Activated T-helper 17 cell treated with anti-CD3 and anti-CD28 coated beads, Interleukin-2, amount 50 U/mL, for 72 hours (primary cell): ENCODE results near the gene UBE2Q2. TPM values are rescaled to one million over a fixed set of nuclear protein-coding genes. Genes with fewer than 3 reads are reported as not detected.
"Not testable (repeated sequence)": the region's sequence is repeated elsewhere in the genome, so short reads cannot be mapped to it uniquely, and the experiment has no call there.

Experiments used
- ATAC-seq: fragments of 150-1000 bp; cut with Tn5 transposase; replicated peaks from 2 replicates; pipeline ENCODE4 v1.10.0; 2021; ENCODE audit warnings: mild to moderate bottlenecking, moderate library complexity
- H3K27ac Mint-ChIP-seq: one replicate; pipeline ENCODE4 v1.8.0; 2022; ENCODE audit warnings: mixed read lengths
- H3K27me3 Mint-ChIP-seq: one replicate; pipeline ENCODE4 v1.8.0; 2022; ENCODE audit warnings: mixed read lengths
- H3K36me3 Mint-ChIP-seq: one replicate; pipeline ENCODE4 v1.8.0; 2022; ENCODE audit warnings: low read depth, mild to moderate bottlenecking, mixed read lengths
- H3K4me1 Mint-ChIP-seq: one replicate; pipeline ENCODE4 v1.8.0; 2022; ENCODE audit warnings: mixed read lengths
- H3K4me3 Mint-ChIP-seq: one replicate; pipeline ENCODE4 v1.8.0; 2022; ENCODE audit warnings: mild to moderate bottlenecking, mixed read lengths
- H3K9me3 Mint-ChIP-seq: one replicate; pipeline ENCODE4 v1.8.0; 2022; ENCODE audit warnings: mixed read lengths
- total RNA-seq, 2 donors: library from RNA; stranded (reverse); gene quantifications; one replicate each; pipeline ENCODE4 v1.2.3, GENCODE V29; 2022

Gene UBE2Q2
- total RNA-seq = 10 to 100 TPM; 17.0 to 26.1 TPM

DNA sequence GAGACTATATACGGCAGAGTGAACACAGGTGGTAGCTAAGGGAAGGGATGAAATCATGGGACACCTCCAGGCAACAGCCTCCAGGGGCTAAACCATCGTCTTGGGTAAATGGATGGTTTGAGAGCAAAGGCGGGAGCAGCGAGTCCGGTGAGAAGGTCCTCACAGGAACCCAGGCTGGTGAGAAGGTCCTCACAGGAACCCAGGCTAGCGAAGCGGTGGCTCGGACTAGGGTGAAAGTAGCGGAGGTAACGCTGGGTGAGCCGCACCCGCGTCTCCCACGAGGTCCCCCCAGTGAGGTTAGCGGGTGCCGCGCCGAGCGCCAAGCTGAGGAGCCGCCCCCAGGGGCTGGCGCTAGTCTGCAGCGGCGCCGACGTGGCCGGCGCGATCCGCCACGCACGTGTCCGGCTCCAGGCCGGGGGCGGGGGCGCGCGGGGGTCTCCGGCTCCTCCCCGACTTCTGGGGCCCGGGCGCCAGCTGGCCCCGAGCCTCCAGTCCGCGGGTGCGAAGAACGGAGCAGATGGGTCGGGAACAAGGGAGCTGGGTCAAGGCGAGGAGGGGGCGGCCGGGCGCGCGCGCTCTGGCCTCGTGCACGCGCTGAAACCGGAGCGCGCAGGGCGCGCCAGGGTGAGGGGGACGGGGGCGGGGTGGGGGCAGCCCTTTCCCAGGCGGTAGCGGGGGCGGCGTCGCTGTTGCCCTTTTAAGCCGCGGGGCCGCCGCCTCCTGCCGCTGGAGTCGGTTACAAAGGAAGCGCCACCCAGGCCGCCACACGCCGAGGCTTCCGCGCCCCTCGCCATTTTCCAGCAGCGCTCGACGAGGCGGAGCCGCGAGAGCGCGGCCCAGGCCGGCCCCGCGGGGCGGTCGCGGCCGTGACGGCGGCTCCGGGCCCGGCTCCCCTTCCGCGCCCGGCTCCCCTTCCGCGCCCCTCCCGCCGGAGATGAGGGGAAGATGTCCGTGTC lies at the start of gene UBE2Q2:
Gene UBE2Q2, plus strand, starts transcription at position 726 of the 956 bp plus-strand sequence. Its CDS starts 220 bp downstream, at position 946.
- Mint-ChIP-seq H3K4me3 (peak within 1 kb of the TSS; percentile 82), H3K9me3 (no peaks in the 10 kb centered on the region), H3K27ac (peak within 1 kb of the TSS; percentile 48), H3K36me3 (peaks cover 18% of the 10 kb centered on the region), H3K4me1 (peaks cover 30% of the 10 kb centered on the region), H3K27me3 (peaks cover 4% of the 10 kb centered on the region)
- ATAC-seq = peak; percentile 53

DNA sequence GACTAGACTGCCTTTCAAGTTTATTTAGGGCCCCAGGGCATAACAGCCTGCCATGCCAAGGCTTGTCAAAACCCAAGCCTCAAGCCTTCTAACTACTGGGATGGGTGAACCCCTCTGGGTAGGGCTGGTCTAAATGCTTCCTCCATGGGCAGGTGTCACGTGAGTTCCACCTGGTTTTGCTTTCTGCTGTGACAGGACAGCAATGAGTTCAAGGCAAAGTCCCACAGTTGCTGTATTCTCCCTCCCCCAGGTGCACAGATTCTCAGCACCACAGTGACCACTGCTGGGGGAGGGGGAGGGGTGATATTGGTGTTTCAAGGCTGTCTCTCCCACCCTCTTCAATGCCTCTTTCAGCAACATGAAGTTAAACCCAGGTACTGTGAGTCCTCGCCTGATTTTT lies 46.9 kb upstream of the UBE2Q2 start:
- H3K4me1 Mint-ChIP-seq = no peaks in the 10 kb centered on the region
- no peaks in the 10 kb centered on the region for H3K9me3 Mint-ChIP-seq
- H3K36me3 Mint-ChIP-seq = no peaks in the 10 kb centered on the region
- H3K27me3 Mint-ChIP-seq = peaks cover 29% of the 10 kb centered on the region
- no peak overlapping the region for H3K27ac Mint-ChIP-seq
- H3K4me3 Mint-ChIP-seq = no peak overlapping the region
- no peak for ATAC-seq

GRCh38 chr15:75797146-75797545 lies 46.1 kb upstream of the UBE2Q2 start:
- peaks cover 37% of the 10 kb centered on the region for H3K27me3 Mint-ChIP-seq
- not testable (repeated sequence) for H3K4me1 Mint-ChIP-seq, H3K4me3 Mint-ChIP-seq, H3K9me3 Mint-ChIP-seq, H3K27ac Mint-ChIP-seq, H3K36me3 Mint-ChIP-seq, ATAC-seq

DNA sequence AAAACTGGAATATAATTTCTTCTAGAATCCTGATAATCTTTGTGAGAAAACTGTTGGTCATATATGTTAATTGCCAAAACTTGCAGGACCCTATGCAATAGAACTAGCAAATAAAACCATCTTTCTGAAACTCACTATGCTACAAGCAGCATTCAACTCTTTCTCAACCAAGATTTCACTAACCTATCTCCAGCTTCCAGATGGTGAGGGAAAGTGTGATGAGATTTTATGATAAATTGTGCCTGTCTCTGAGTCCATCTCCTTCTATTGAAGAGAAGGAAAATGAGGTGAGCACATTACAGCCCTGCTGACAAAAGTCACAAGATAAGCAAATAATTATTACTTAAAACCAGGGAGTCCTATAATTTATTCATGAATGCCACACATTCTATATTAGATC lies 44.1 kb upstream of the UBE2Q2 start:
- Mint-ChIP-seq H3K4me3 (no peak overlapping the region), H3K9me3 (no peaks in the 10 kb centered on the region), H3K36me3 (no peaks in the 10 kb centered on the region), H3K27me3 (peaks cover 33% of the 10 kb centered on the region), H3K27ac (no peak overlapping the region), H3K4me1 (peaks cover 3% of the 10 kb centered on the region)
- ATAC-seq = no peak

- not testable (repeated sequence) for H3K4me3 Mint-ChIP-seq, ATAC-seq, H3K4me1 Mint-ChIP-seq, H3K36me3 Mint-ChIP-seq, H3K9me3 Mint-ChIP-seq, H3K27ac Mint-ChIP-seq
- peaks cover 32% of the 10 kb centered on the region for H3K27me3 Mint-ChIP-seq
Measured at GRCh38 chr15:75800409-75800808, 42.8 kb upstream of the UBE2Q2 start.

DNA sequence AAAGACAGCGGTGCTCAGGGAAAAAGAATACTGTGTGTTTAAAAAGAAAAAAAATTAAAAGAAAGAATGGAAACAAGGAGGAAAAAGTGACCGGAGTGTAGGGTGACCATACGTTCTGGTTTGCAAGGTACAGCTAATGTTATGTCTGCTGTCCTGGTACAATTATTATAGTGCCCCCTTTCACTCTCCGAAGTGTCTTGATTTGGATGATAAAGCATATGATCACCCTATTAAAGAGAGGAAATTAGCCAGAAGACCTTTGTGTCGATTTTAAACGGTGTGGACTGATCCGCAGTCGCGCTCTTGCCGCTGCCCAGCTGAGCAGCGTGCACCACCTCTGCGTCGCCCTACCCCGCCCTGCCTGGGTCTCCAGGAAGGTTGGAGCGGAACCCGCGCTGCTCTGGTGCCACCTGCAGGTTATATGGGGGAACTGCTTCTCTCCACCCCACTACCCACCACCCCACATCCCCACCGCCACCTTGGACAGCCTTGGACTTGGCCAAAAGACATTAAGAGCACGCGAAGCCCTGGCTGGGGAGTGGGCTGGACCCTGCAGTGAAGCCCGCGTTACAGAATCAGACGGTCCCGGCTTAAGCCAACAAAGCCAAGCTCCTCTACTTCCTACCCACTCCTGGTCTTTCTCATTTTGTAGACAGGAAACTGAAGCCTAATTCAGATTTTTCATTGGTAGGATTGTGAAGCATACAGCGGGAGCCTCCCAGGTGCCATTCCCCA lies 41.2 kb upstream of the UBE2Q2 start:
- no peak overlapping the region for H3K27ac Mint-ChIP-seq
- peaks cover 3% of the 10 kb centered on the region for H3K4me1 Mint-ChIP-seq
- H3K9me3 Mint-ChIP-seq = no peaks in the 10 kb centered on the region
- peaks cover 39% of the 10 kb centered on the region for H3K27me3 Mint-ChIP-seq
- peak overlapping the region; percentile 48 for H3K4me3 Mint-ChIP-seq
- peak; percentile 99 for ATAC-seq
- H3K36me3 Mint-ChIP-seq = no peaks in the 10 kb centered on the region

DNA sequence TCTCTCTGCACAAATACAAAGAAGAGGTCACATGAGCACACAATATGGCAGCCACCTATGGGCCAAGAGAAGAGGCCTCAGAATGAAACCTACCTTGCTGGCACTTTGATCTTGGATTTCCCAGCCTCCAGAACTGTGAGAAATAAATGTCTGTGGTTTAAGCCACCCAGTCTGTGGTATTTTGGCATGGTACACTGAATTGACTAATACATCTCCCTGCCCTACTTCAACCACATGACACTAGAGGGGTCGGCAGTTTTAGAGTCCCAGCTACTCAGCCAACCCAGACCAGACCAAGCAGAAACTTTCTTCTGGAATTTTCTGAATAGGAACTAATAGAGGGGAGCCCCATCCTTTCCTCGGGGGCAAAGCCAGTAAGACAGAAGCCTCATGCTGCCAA lies 35.8 kb upstream of the UBE2Q2 start:
- not testable (repeated sequence) for H3K27me3 Mint-ChIP-seq, H3K9me3 Mint-ChIP-seq, H3K27ac Mint-ChIP-seq, H3K36me3 Mint-ChIP-seq, H3K4me3 Mint-ChIP-seq, H3K4me1 Mint-ChIP-seq
- peak; percentile 52 for ATAC-seq

DNA sequence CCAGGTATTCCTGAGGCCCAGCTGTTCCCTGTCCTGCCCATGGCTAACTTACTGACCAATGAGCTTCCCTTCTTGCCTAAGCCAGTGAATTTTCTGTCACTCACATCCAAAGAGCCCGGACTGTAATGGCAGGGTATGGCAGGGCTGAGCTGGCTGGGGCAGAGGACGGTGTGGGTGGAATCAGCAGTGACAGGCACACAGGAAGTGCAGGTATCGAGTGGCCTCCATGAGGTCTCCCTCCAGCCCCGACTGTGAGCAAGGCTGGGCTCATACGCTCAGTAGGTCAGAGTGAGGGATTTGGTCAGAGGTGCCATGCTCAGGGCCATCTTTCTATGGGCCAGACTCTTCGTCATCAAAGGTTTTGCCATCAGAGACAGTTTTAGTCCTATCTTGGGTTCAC lies 35.2 kb upstream of the UBE2Q2 start:
- H3K4me3 Mint-ChIP-seq, H3K4me1 Mint-ChIP-seq: not testable (repeated sequence)
- peak; percentile 68 for ATAC-seq

GRCh38 chr15:75808563-75808962 lies 34.7 kb upstream of the UBE2Q2 start:
- H3K4me1 Mint-ChIP-seq = no peaks in the 10 kb centered on the region
- ATAC-seq = no peak
- no peak overlapping the region for H3K27ac Mint-ChIP-seq
- H3K27me3 Mint-ChIP-seq = peaks cover 6% of the 10 kb centered on the region
- H3K4me3 Mint-ChIP-seq = no peak overlapping the region
- no peaks in the 10 kb centered on the region for H3K36me3 Mint-ChIP-seq
- H3K9me3 Mint-ChIP-seq = no peaks in the 10 kb centered on the region

More for the DNA sequence above, 35.2 kb upstream of the UBE2Q2 start:
- not testable (repeated sequence) for H3K36me3 Mint-ChIP-seq, H3K27ac Mint-ChIP-seq, H3K9me3 Mint-ChIP-seq, H3K27me3 Mint-ChIP-seq

DNA sequence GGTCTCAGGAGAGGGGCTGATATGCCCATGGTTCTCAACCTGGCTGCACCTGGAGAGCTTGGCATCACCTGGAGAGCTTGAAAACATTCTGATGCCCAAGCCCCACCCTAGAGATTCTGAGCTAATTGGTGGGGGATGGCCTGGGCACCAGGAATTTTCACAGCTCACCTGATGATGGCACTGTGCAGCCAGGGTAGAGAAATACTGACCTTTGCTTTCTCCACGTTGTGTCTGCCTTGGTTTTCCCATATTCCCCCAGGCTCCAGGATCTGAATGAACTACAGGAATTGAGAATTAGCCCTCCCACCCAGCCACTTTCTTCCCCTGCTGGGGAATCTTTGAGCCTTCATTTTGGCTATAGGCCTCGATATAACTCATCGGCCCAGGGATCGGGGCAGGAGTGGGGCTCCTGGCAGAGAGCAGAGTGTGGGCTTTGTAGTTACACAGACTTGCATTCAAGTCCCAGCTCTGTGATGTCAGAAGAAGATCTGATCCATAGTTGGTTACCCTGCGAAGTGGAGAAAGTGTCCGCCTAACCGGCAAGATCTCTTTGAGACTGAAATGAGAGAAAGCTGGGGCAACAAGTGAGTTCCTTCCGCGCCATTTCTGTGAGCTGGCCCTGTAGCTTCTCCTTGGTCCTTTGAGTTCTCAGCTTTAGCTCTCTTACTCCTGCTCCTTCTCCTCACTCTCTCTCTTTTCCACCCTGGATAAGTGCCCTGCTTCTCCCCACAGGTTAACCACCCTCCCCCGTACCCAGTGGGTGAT lies 33.1 kb upstream of the UBE2Q2 start:
- H3K36me3 Mint-ChIP-seq = no peaks in the 10 kb centered on the region
- H3K27ac Mint-ChIP-seq = no peak overlapping the region
- H3K4me1 Mint-ChIP-seq = no peaks in the 10 kb centered on the region
- peaks cover 6% of the 10 kb centered on the region for H3K27me3 Mint-ChIP-seq
- H3K4me3 Mint-ChIP-seq = no peak overlapping the region
- ATAC-seq = peak; percentile 43
- H3K9me3 Mint-ChIP-seq = no peaks in the 10 kb centered on the region

- peaks cover 5% of the 10 kb centered on the region for H3K27me3 Mint-ChIP-seq
- H3K4me1 Mint-ChIP-seq = no peaks in the 10 kb centered on the region
- no peak overlapping the region for H3K4me3 Mint-ChIP-seq
- no peak overlapping the region for H3K27ac Mint-ChIP-seq
- no peaks in the 10 kb centered on the region for H3K36me3 Mint-ChIP-seq
- ATAC-seq = no peak
- H3K9me3 Mint-ChIP-seq = no peaks in the 10 kb centered on the region
Measured at GRCh38 chr15:75810874-75811498, 32.3 kb upstream of the UBE2Q2 start.

GRCh38 chr15:75811626-75812025 lies 31.6 kb upstream of the UBE2Q2 start:
- Mint-ChIP-seq H3K4me3 (no peak overlapping the region), H3K36me3 (no peaks in the 10 kb centered on the region), H3K9me3 (no peaks in the 10 kb centered on the region), H3K27me3 (no peaks in the 10 kb centered on the region), H3K27ac (no peak overlapping the region), H3K4me1 (peaks cover 4% of the 10 kb centered on the region)
- ATAC-seq = no peak

DNA sequence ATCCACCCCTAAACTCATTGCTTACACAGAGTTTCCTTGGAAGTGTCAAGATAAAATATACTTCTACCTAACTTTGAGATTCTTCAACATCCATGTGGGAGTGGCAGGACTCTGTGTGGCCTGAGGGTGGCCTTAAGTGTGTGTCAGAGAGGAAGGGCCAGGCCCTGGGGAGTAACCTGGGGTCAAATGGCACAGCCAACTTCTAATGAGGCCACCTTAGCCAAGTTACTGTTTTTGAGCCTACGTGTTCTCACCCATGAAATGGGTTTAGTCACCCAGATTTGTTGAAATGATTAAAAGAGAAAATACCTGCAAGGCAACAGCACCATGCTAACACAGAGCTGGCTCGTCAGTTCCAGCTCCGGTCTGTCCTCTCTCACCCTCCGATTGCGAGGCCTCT lies 28.5 kb upstream of the UBE2Q2 start:
- Mint-ChIP-seq H3K36me3 (no peaks in the 10 kb centered on the region), H3K9me3 (no peaks in the 10 kb centered on the region), H3K27me3 (no peaks in the 10 kb centered on the region), H3K4me3 (no peak overlapping the region), H3K27ac (no peak overlapping the region), H3K4me1 (peaks cover 11% of the 10 kb centered on the region)
- no peak for ATAC-seq
